IMR-90 (cell line): Measurements from ENCODE around the gene CENPP.

Experiments
- CEBPB ChIP-seq: IDR thresholded peaks from 2 replicates; pipeline ENCODE4 v1.6.1; 2012; ENCODE audit warnings: low read depth, low read length, improper control_type of control experiment
- CTCF ChIP-seq: conservative IDR thresholded peaks from 2 replicates; pipeline ENCODE4 v1.5.1; 2012; ENCODE audit warnings: mild to moderate bottlenecking, low read depth, low read length, improper control_type of control experiment
- ELK1 ChIP-seq: fragments of 150-350 bp; IDR thresholded peaks from 2 replicates; pipeline ENCODE4 v1.6.1; 2016; ENCODE audit warnings: low read depth, mild to moderate bottlenecking, low read length, moderate library complexity, borderline replicate concordance
- FOS ChIP-seq: fragments of 150-350 bp; IDR thresholded peaks from 2 replicates; pipeline ENCODE4 v1.6.1; 2016; ENCODE audit warnings: low read depth, low read length
- MAZ ChIP-seq: IDR thresholded peaks from 2 replicates; pipeline ENCODE4 v1.6.1; 2012; ENCODE audit warnings: low read depth, mild to moderate bottlenecking, low read length, improper control_type of control experiment, moderate library complexity, borderline replicate concordance
- MXI1 ChIP-seq: IDR thresholded peaks from 2 replicates; pipeline ENCODE4 v1.6.1; 2012; ENCODE audit warnings: low read depth, mild to moderate bottlenecking, low read length, moderate library complexity, borderline replicate concordance
- NFE2L2 ChIP-seq: fragments of 150-350 bp; IDR thresholded peaks from 2 replicates; pipeline ENCODE4 v1.6.1; 2016; ENCODE audit warnings: low read depth, mild to moderate bottlenecking, low read length
- POLR2A ChIP-seq: IDR thresholded peaks from 2 replicates; pipeline ENCODE4 v1.6.1; 2012; ENCODE audit warnings: mild to moderate bottlenecking, low read depth, low read length
- RCOR1 ChIP-seq: IDR thresholded peaks from 2 replicates; pipeline ENCODE4 v1.6.1; 2012; ENCODE audit warnings: mild to moderate bottlenecking, low read length, improper control_type of control experiment; ENCODE audit not compliant: insufficient replicate concordance
- RFX5 ChIP-seq: IDR thresholded peaks from 2 replicates; pipeline ENCODE4 v1.8.0; 2012; ENCODE audit warnings: low read depth, mild to moderate bottlenecking, low read length, moderate library complexity
- SMC3 ChIP-seq: fragments of 150-350 bp; IDR thresholded peaks from 2 replicates; pipeline ENCODE4 v1.6.1; 2016; ENCODE audit warnings: low read depth, mild to moderate bottlenecking, antibody characterized with exemption, low read length, moderate library complexity
- TF ChIP-seq, protein P1 (sequence below): fragments of 150-350 bp; IDR thresholded peaks from 2 replicates; pipeline ENCODE4 v1.6.1; 2017; ENCODE audit warnings: mild to moderate bottlenecking, antibody characterized with exemption, low read length, low read depth

DNA sequence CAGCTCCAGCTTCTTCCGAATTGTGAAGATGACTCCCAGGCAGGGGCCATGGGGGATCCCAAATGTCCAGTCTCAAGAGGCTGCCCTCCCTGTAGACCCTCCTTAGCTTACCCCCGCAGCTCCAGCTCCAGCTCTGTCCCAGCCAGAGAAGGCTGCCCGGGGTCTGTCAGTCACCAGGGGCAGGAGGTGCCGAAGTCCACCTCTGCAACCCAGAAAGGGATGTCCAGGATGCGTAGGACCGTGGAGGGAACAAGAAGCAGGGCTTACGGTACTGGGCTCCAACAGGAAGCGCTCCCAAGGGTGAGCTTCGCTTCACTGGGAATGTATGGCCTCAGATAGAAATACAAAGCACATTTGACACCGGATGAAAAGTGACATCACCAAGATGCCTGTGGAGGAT, 338.2 kb downstream of the CENPP start:
- TF ChIP-seq POLR2A, result no peak
- no peak for TF ChIP-seq MAZ
- TF ChIP-seq CTCF, result no peak
- no peak for TF ChIP-seq ELK1
- no peak for TF ChIP-seq RCOR1
- no peak for TF ChIP-seq NFE2L2
- TF ChIP-seq RFX5, result no peak
- no peak for TF ChIP-seq CEBPB
- no peak for TF ChIP-seq MXI1
- no peak for TF ChIP-seq FOS
- TF ChIP-seq, protein P1, sequence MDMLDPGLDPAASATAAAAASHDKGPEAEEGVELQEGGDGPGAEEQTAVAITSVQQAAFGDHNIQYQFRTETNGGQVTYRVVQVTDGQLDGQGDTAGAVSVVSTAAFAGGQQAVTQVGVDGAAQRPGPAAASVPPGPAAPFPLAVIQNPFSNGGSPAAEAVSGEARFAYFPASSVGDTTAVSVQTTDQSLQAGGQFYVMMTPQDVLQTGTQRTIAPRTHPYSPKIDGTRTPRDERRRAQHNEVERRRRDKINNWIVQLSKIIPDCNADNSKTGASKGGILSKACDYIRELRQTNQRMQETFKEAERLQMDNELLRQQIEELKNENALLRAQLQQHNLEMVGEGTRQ, result no peak
- no peak for TF ChIP-seq SMC3
